H54 (cell line): ENCODE data around the gene DNMT3L.
"Not testable (repeated sequence)": the region's sequence is repeated elsewhere in the genome, so short reads cannot be mapped to it uniquely, and the experiment has no call there.

Experiments
- DNase-seq: peaks from one replicate; pipeline ENCODE4 v3.0.0; 2011; ENCODE audit warnings: low spot score, mixed read lengths; ENCODE audit not compliant: insufficient read length
- FAIRE-seq: peaks from 3 replicates; lab custom pipeline; 2011; peaks lifted over from hg19 to GRCh38; lab: Jason Lieb, UNC
- POLR2A ChIP-seq: IDR thresholded peaks from 2 replicates; pipeline ENCODE4 v1.6.1; 2011; ENCODE audit warnings: low read depth, mild to moderate bottlenecking, low read length

DNMT3L gene

GRCh38 chr21:44211978-44212377, 49.7 kb downstream of the DNMT3L start:
- FAIRE-seq, DNase-seq: not testable (repeated sequence)

- FAIRE-seq, result not testable (repeated sequence)
Observed at GRCh38 chr21:44211574-44211973, 50.1 kb downstream of the DNMT3L start.

GRCh38 chr21:44207860-44208646, 53.6 kb downstream of the DNMT3L start:
- FAIRE-seq, DNase-seq: not testable (repeated sequence)

More at GRCh38 chr21:44211574-44211973, 50.1 kb downstream of the DNMT3L start:
- DNase-seq, result not testable (repeated sequence)

GRCh38 chr21:44206698-44207676, 54.7 kb downstream of the DNMT3L start:
- not testable (repeated sequence) for DNase-seq, FAIRE-seq

GRCh38 chr21:44206187-44206586, 55.5 kb downstream of the DNMT3L start:
- DNase-seq, FAIRE-seq: not testable (repeated sequence)

- not testable (repeated sequence) for DNase-seq, FAIRE-seq
Observed at GRCh38 chr21:44202590-44203299, 59.0 kb downstream of the DNMT3L start.

GRCh38 chr21:44199997-44200396, 61.7 kb downstream of the DNMT3L start:
- not testable (repeated sequence) for FAIRE-seq, DNase-seq

- DNase-seq, result no peak
- TF ChIP-seq POLR2A, result no peak
- no peak for FAIRE-seq
Observed at GRCh38 chr21:44199448-44199847, 62.2 kb downstream of the DNMT3L start.

GRCh38 chr21:44197156-44197516, 64.6 kb downstream of the DNMT3L start:
- FAIRE-seq, DNase-seq: not testable (repeated sequence)
